Umbilical cord (tissue), 2 donors: ENCODE results near the gene RNF207. TPM values are rescaled to one million over a fixed set of nuclear protein-coding genes. Genes with fewer than 3 reads are reported as not detected.

Experiments used
- DNase-seq: peaks from one replicate; pipeline ENCODE4 v3.0.0-alpha.2; 2015; ENCODE audit warnings: low spot score
- total RNA-seq: library from RNA; depleted of rRNA; stranded (reverse); fragments of >200 nt; gene quantifications from one replicate; pipeline ENCODE4 v1.2.3, GENCODE V29; 2014; ENCODE audit warnings: low replicate concordance; ENCODE audit not compliant: insufficient read depth

The RNF207 gene
- total RNA-seq, 1 donor from 2014 or later, result 11.1 TPM

GRCh38 chr1:6174621-6175410, 31.1 kb upstream of the RNF207 start:
- DNase-seq, result no peak

DNA sequence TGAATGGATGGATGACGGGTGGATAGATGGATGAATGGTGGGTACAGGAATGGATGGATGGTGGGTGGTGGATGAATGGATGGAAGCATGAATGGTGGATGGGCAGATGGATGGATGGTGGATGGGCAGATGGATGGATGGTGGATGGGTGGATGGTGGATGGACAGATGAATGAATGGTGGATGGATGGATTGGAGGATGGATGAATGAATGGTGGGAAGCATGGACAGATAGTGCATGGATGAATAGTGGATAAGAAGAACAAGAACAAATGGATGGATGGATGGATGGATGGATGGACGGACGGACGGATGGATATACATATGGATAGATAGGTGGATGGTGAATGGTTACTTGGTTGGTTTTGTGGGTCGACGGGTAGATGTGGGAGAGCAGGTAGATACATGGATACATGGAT, 30.5 kb upstream of the RNF207 start:
- no peak for DNase-seq

DNA sequence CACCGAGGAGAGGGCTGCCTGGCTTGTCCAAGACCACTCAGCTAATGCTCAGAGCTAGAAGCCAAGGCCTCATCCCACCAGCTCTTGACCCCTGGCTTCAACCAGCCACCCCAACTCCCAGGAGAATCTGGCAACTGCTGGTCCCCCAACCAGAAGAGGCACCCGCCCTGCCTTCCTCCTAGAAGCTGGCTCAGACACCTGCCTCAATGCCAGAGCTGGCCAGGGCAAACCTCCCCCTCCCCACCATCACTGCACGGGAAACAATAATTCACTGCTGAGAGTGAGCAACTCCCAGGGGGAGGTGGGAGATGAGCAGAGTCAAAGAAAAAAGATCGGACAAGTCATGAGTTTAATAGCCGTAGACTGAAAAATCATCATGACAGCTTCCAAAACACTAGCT, 29.1 kb upstream of the RNF207 start:
- no peak for DNase-seq

GRCh38 chr1:6177681-6178380, 28.1 kb upstream of the RNF207 start:
- DNase-seq, result no peak

GRCh38 chr1:6178751-6179563, 27.0 kb upstream of the RNF207 start:
- DNase-seq, result no peak

GRCh38 chr1:6179564-6180175, 26.2 kb upstream of the RNF207 start:
- no peak for DNase-seq

- DNase-seq, result no peak
Measured at GRCh38 chr1:6180268-6180706, 25.6 kb upstream of the RNF207 start, which contains the start of gene CHD5. Gene CHD5 (minus strand): TSS chr1:6180321. CDS start chr1:6180023, 298 bp downstream.

DNA sequence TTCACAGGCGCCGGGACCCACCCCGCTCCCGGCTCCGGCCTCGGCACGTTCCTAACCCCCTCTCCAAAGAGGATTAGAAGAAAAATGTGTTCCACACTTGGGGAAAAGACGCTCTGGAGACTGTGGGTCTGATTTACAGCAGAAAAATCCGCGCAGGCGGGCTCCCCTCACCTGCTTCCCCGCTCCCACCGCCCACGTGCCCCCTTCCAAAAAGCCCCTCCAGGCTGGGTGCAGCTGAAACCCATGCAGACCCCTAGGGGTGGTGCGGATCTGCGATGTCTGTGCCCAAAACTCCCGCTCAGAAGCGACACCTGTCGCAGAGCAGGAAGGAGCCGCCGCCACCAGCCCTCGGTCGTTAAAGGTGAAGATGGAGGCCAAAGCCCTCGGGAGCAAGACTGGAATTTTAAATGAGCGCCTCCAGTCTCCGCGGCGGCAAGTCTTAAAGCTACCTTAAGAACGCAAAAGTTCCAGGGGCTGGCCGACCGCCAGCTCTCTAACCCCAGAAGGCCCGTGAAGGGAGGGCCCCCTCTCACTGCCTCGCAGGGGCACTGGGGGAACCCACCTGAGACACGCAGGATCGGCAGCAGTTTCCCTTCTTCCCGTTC, 25.1 kb upstream of the RNF207 start:
- DNase-seq, result no peak

DNA sequence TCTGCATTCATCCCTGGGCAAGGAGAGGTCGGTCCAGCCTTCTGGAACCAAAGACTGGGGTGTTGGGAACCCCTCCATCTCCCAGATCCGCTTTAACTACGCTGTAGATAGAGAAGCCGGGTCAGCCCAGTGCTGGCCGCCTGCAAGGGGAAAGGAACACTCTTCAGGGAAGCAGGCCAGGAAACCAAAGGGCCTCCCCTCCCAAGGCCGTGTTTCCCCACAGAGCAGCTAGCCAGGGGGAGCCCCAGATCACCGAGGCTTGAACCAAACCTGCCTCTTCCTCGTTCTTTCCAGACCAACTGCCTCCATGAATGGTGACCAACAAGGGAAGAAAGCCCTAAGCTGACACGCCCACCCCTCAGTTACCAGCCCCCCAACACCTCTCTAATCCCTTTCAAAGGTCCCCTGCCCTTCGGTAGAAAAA, 24.6 kb upstream of the RNF207 start:
- no peak for DNase-seq

GRCh38 chr1:6183520-6183989, 22.4 kb upstream of the RNF207 start:
- DNase-seq, result no peak

- DNase-seq, result no peak
Measured at GRCh38 chr1:6184083-6184783, 21.7 kb upstream of the RNF207 start.

DNA sequence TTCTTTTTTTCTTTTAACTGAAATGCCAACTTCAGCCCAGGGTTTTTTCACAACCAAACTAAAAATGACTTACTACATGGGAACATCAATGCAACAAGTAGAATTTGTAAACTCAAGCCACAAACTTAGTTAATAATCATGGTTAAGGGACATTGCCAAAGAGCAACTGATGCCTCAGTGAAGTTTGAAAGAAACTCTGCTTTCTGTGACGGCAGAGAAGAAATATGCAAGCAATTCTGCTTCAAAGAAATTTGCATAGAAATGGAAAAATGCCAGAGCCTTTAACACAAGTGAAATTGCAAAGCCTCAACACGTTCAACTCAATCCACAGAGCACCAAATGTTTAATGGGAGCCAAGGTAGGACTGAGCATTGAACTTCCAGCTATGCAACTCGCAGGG, 20.8 kb upstream of the RNF207 start:
- peak; percentile 51 for DNase-seq

DNA sequence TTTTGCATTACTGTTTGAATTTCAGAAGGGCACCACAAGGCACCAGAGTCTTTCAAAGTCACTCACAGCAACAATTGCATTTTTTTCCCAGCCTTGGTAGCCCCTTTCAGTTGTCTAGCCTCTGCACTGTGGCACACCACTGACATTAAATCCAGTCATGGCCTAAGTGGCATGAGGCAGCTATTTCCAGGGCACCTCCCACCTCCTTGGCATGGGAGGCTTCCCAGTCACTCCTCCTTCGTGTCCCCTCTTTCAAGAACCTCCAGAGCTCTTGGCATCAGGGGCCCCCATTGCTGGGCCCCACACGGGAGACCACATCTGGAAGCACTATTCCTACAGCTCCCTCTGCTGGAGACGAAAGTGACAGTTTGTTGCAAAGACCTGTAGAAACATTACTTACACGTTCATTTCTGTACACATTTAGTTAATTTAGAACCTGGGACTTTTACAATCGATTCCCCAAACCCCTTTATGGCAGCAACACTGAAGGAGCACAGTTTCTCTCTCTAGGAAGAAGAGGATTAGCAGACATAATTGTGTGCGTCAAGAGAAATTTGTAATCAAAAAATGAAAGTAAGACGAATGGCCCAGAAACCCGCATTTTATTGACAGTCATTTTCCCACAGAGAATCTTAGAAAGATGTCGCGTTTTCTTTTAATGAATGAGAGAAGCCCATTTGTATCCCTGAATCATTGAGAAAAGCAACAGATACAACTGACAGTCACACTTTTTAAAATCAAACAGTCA, 20.1 kb upstream of the RNF207 start:
- peak; percentile 31 for DNase-seq

DNA sequence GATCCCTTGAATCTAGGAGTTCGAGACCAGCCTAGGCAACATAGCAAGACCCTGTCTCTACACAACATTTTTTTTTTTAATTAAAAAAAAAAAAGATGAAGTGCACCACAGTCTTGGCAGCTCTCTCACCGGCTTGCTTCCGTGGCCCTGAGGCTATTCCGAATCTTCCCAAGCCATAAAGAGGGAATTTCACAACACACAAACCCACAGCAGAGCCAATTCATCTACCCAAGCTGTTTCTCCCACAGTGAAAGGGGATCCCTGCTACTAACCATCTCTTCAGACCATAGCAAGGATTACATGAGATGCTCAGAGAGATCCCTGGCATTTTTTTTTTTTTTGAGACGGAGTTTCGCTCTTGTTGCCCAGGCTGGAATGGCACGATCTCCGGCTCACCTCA, 17.5 kb upstream of the RNF207 start:
- DNase-seq, result no peak

DNA sequence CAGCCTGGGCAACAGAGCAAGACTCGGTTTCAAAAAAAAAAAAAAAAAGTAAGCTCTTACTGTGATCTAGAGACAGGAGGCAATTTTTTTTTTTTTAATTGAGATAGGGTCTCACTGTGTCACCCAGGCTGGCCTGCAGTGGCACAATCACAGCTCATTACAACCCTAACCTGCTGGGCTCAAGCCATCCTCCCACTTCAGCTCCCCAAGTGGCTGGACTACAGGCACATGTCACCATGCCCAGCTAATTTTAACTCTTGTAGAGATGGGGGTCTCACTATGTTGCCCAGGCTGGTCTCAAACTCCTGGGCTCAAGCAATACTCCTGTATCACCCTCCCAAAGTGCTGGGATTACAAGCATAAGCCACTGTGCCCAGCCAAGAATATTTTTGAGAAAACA, 14.0 kb upstream of the RNF207 start:
- no peak for DNase-seq

DNA sequence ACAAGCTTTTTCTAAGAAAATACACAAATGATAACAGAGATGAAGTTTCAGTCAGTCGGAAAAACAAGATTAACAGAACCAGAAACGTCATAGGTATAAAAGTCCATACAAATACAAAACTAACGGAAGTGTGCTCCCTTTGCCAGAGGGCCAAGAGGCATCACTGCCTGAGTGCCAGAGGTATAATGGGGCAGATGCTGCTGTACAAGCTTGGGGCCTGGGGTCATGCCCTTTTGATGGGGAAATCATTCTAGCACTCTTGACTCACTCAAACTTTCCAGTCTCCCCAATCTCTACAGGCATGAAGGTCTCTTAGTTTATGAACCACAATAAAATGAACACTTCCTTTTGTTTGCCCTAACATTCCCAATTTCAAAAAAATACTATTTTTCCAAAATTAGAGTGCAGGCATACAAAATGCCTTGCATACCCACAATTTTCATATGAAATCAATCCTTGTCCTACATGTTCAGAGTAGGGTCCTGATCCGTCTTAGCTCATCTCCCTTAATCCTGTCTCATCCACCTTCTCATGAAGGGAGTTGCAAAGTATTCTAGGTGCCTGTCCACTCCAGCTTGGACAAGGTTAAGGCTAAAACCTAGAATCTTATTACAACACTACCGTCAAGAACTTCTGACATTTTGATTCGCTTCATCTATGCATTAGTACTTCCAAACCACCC, 8.0 kb upstream of the RNF207 start:
- DNase-seq, result no peak

DNA sequence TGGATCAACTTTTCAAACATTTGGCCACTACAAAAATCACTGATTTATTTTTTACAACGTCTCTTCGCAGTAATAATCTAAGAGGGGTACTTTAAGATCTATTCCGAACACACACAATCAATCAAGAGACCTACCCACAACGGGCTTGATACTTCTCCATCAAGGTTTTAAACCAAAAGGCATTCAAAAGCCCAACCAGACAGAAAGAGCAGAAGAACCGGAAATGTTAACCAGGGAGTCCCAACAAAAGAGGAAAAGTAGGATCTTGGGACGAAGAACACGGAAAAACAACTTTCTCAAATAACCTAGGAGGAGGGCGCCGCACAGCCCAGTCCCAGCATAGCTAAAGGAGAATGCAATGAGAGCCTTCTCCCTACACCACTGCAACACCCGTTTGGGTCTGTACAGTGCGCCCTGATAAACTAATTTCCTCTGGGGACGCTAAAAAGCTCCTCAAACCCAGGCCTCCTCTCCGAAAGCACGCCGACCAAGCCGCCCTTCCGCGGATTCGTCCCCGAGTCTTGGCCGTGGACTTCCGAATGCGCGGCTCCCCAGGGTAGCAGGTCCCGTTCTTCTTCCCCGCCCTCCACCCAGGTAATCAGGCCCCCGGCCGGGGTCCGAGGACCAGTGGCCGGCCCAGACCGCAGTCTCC, 7.1 kb upstream of the RNF207 start:
- no peak for DNase-seq
